Measurements from ENCODE around the gene CEACAM1.

Gene CEACAM1

GRCh38 chr19:42568006-42568405 lies 39.7 kb upstream of the CEACAM1 start:
- Histone ChIP-seq H3K27me3 (ENCODE audit: insufficient read depth, low read length, poor library complexity, severe bottlenecking) (no peaks in the 10 kb centered on the region), H3K4me3 (ENCODE audit: low read length, poor library complexity, severe bottlenecking) (no peak overlapping the region), H3K79me2 (ENCODE audit: insufficient read depth, low read length) (no peaks in the 10 kb centered on the region), H3K4me1 (ENCODE audit: insufficient read depth, low read length, poor library complexity, severe bottlenecking) (no peaks in the 10 kb centered on the region), H3K9me3 (ENCODE audit: insufficient read depth, low read depth, low read length) (no peaks in the 10 kb centered on the region), H3K9ac (ENCODE audit: low read depth, low read length, poor library complexity, severe bottlenecking) (no peak overlapping the region), H2AFZ (ENCODE audit: low read length) (no peak overlapping the region), H4K20me1 (ENCODE audit: insufficient read depth, low read length, poor library complexity, severe bottlenecking) (no peaks in the 10 kb centered on the region), H3K4me2 (ENCODE audit: low read depth, low read length, poor library complexity, severe bottlenecking) (no peak overlapping the region), H3K36me3 (ENCODE audit: insufficient read depth, low read length) (no peaks in the 10 kb centered on the region), H3K9me2 (replicated peaks; ENCODE audit: low read depth, low read length) (no peaks in the 10 kb centered on the region), H3F3A (ENCODE audit: low read depth) (no peaks in the 10 kb centered on the region)
- TF ChIP-seq, protein P1, sequence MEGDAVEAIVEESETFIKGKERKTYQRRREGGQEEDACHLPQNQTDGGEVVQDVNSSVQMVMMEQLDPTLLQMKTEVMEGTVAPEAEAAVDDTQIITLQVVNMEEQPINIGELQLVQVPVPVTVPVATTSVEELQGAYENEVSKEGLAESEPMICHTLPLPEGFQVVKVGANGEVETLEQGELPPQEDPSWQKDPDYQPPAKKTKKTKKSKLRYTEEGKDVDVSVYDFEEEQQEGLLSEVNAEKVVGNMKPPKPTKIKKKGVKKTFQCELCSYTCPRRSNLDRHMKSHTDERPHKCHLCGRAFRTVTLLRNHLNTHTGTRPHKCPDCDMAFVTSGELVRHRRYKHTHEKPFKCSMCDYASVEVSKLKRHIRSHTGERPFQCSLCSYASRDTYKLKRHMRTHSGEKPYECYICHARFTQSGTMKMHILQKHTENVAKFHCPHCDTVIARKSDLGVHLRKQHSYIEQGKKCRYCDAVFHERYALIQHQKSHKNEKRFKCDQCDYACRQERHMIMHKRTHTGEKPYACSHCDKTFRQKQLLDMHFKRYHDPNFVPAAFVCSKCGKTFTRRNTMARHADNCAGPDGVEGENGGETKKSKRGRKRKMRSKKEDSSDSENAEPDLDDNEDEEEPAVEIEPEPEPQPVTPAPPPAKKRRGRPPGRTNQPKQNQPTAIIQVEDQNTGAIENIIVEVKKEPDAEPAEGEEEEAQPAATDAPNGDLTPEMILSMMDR (conservative IDR thresholded peaks at IDR 0.05; ENCODE audit: low read length), result no peak
- no peak for TF ChIP-seq EZH2phosphoT487 (IDR thresholded peaks at IDR 0.05; ENCODE audit: borderline replicate concordance)

GRCh38 chr19:42567567-42567966 lies 39.3 kb upstream of the CEACAM1 start:
- H3K4me1 ChIP-seq (ENCODE audit: insufficient read depth, low read length, poor library complexity, severe bottlenecking), result no peaks in the 10 kb centered on the region
- H3K27me3 ChIP-seq (ENCODE audit: insufficient read depth, low read length, poor library complexity, severe bottlenecking), result no peaks in the 10 kb centered on the region
- TF ChIP-seq, protein P1 (conservative IDR thresholded peaks at IDR 0.05; ENCODE audit: low read length), result no peak
- TF ChIP-seq EZH2phosphoT487 (IDR thresholded peaks at IDR 0.05; ENCODE audit: borderline replicate concordance), result no peak
- H3K9me3 ChIP-seq (ENCODE audit: insufficient read depth, low read depth, low read length), result no peaks in the 10 kb centered on the region
- no peak overlapping the region for H3K4me2 ChIP-seq (ENCODE audit: low read depth, low read length, poor library complexity, severe bottlenecking)
- H3K4me3 ChIP-seq (ENCODE audit: low read length, poor library complexity, severe bottlenecking), result no peak overlapping the region
- no peaks in the 10 kb centered on the region for H4K20me1 ChIP-seq (ENCODE audit: insufficient read depth, low read length, poor library complexity, severe bottlenecking)
- no peak overlapping the region for H2AFZ ChIP-seq (ENCODE audit: low read length)
- H3K36me3 ChIP-seq (ENCODE audit: insufficient read depth, low read length), result no peaks in the 10 kb centered on the region
- H3K9ac ChIP-seq (ENCODE audit: low read depth, low read length, poor library complexity, severe bottlenecking), result no peak overlapping the region
- no peaks in the 10 kb centered on the region for H3K9me2 ChIP-seq (replicated peaks; ENCODE audit: low read depth, low read length)
- no peaks in the 10 kb centered on the region for H3K79me2 ChIP-seq (ENCODE audit: insufficient read depth, low read length)
- no peaks in the 10 kb centered on the region for H3F3A ChIP-seq (ENCODE audit: low read depth)

DNA sequence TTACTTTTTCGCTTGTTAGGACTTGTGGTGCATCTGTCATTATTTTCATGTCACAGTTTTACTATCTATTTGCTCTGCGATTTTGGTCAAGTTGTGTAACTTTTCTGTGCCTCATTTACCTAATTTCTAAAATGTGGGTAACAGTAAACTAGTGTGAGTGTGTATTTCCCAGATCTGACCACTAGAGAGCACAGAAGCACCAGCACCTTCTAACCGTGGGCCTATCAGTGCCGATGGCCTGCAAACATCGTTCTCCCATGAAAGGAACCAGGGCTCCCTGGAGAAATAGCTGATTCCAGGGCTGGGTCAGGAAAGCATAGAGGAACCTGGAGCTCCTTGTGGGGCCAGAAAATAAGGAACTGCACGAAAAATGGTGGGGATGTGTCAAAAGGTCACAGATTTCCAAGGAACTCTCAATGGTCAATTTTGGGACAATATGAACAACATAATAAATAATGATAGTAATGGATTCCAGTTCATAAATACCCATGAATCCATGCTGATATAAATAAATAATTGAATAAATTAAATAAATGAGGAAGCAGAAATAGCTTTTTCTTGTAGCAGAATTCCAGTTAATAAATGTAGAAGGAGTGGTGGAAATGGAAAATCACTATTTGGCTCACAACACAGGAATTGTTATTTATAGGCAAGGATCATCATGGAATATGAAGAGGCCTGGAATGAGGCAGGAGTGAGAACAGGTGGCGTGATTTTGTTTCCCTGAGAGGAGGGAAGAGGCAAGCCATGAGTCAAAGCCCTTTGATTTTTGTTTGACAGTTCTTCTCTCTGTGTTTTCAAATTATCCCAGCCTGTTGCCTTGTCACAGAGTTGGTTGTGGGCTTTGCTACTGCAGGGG lies 35.3 kb upstream of the CEACAM1 start:
- Histone ChIP-seq H3K4me1 (ENCODE audit: insufficient read depth, low read length, poor library complexity, severe bottlenecking) (no peaks in the 10 kb centered on the region), H3K27me3 (ENCODE audit: insufficient read depth, low read length, poor library complexity, severe bottlenecking) (no peaks in the 10 kb centered on the region), H2AFZ (ENCODE audit: low read length) (no peak overlapping the region), H4K20me1 (ENCODE audit: insufficient read depth, low read length, poor library complexity, severe bottlenecking) (no peaks in the 10 kb centered on the region), H3K9ac (ENCODE audit: low read depth, low read length, poor library complexity, severe bottlenecking) (no peak overlapping the region), H3K9me3 (ENCODE audit: insufficient read depth, low read depth, low read length) (no peaks in the 10 kb centered on the region), H3K79me2 (ENCODE audit: insufficient read depth, low read length) (no peaks in the 10 kb centered on the region), H3K4me3 (ENCODE audit: low read length, poor library complexity, severe bottlenecking) (no peak overlapping the region), H3K9me2 (replicated peaks; ENCODE audit: low read depth, low read length) (no peaks in the 10 kb centered on the region), H3K36me3 (ENCODE audit: insufficient read depth, low read length) (no peaks in the 10 kb centered on the region), H3F3A (ENCODE audit: low read depth) (no peaks in the 10 kb centered on the region), H3K4me2 (ENCODE audit: low read depth, low read length, poor library complexity, severe bottlenecking) (no peak overlapping the region)
- TF ChIP-seq, protein P1 (conservative IDR thresholded peaks at IDR 0.05; ENCODE audit: low read length), result peak; percentile 75
- no peak for TF ChIP-seq EZH2phosphoT487 (IDR thresholded peaks at IDR 0.05; ENCODE audit: borderline replicate concordance)
